Measurements from ENCODE around the gene ATAD2B. TPM values are rescaled to one million over a fixed set of nuclear protein-coding genes. Genes with fewer than 3 reads are reported as not detected.

The ATAD2B gene
- total RNA-seq, 2 experiments from 2014 or later = 9.4 to 21.7 TPM

- Histone ChIP-seq H3K9me3 (ENCODE audit: low read length) (no peaks in the 10 kb centered on the region), H2AFZ (ENCODE audit: low read length) (no peak overlapping the region), H3K79me2 (ENCODE audit: insufficient read depth, low read depth, low read length) (no peaks in the 10 kb centered on the region), H3K27ac (ENCODE audit: low read depth, low read length, poor library complexity, severe bottlenecking) (no peak overlapping the region), H4K20me1 (ENCODE audit: insufficient read depth, low read length) (no peaks in the 10 kb centered on the region), H3K4me2 (ENCODE audit: low read length) (no peak overlapping the region), H3K36me3 (ENCODE audit: insufficient read depth, low read length) (no peaks in the 10 kb centered on the region), H3K9me2 (ENCODE audit: insufficient read depth, low read length) (no peaks in the 10 kb centered on the region), H3K4me1 (ENCODE audit: insufficient read depth, low read length, poor library complexity, severe bottlenecking) (peaks cover 7% of the 10 kb centered on the region), H3K4me3 (ENCODE audit: low read depth, low read length, poor library complexity, severe bottlenecking) (no peak overlapping the region)
- ChIA-PET POLR2A (interaction anchor here (0.7 to 0.9 kb wide), 2 partner anchors 114 to 383 kb away, joined by 3 to 4 read pairs; no protein-coding TSS in a partner anchor), CTCF (ENCODE audit: unreplicated experiment) (no interaction called here)
- intact Hi-C loops (cut with micrococcal nuclease; ENCODE audit: unreplicated experiment) = no loop called here
- no peak for DNase-seq (ENCODE audit: low spot score)
- no peak for TF ChIP-seq EZH2phosphoT487 (IDR thresholded peaks at IDR 0.05; ENCODE audit: borderline replicate concordance, low read depth, low read length)
- TF ChIP-seq, protein P1, sequence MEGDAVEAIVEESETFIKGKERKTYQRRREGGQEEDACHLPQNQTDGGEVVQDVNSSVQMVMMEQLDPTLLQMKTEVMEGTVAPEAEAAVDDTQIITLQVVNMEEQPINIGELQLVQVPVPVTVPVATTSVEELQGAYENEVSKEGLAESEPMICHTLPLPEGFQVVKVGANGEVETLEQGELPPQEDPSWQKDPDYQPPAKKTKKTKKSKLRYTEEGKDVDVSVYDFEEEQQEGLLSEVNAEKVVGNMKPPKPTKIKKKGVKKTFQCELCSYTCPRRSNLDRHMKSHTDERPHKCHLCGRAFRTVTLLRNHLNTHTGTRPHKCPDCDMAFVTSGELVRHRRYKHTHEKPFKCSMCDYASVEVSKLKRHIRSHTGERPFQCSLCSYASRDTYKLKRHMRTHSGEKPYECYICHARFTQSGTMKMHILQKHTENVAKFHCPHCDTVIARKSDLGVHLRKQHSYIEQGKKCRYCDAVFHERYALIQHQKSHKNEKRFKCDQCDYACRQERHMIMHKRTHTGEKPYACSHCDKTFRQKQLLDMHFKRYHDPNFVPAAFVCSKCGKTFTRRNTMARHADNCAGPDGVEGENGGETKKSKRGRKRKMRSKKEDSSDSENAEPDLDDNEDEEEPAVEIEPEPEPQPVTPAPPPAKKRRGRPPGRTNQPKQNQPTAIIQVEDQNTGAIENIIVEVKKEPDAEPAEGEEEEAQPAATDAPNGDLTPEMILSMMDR (conservative IDR thresholded peaks at IDR 0.05; ENCODE audit: low read length) = no peak
- BruUV-seq (replicated peaks) = no TSS peak
Measured at GRCh38 chr2:23827287-23827686, 99.6 kb downstream of the ATAD2B start.

DNA sequence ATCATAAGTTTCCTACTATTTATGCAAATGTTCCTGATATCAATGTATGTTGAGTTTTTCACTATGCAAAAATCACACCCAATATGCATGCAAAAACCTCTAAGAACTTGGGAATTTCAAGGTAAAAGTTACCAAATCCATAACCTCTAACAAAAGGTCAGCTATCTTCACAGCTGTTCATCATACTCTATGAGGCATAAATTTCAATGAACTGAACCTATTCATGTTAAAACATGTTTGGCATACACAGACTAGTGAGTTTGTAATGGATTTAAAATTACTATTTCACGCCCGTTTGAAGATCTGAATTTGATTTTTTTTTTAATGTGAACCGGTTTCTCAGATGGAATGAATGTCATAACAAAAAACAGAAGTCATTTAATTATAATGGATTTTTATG, 100.2 kb downstream of the ATAD2B start:
- H3K4me2 ChIP-seq (ENCODE audit: low read length) = no peak overlapping the region
- intact Hi-C loops (cut with micrococcal nuclease; ENCODE audit: unreplicated experiment) = no loop called here

DNA sequence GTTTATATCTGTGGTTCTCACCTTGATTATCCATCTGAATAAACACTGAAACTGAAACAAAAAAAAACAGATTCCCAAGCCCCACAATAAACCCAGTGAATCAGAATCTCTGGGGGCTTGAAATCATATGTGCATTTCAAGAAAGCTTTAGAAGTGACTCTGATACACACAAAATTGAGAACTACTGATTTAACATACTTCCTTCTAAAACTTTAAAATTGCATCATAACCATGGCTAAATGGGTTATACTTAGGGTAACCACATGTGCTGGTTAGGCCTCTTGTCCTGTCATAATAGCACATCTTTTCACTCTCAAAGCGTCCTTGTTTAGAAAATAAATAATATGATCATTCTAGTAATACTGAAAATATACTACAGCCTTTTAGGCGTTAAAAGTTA, 100.9 kb downstream of the ATAD2B start:
- BruUV-seq (replicated peaks) = no TSS peak
- Histone ChIP-seq H3K9me2 (ENCODE audit: insufficient read depth, low read length) (no peaks in the 10 kb centered on the region), H3K4me3 (ENCODE audit: low read depth, low read length, poor library complexity, severe bottlenecking) (no peak overlapping the region), H3K9me3 (ENCODE audit: low read length) (no peaks in the 10 kb centered on the region), H3K4me1 (ENCODE audit: insufficient read depth, low read length, poor library complexity, severe bottlenecking) (peaks cover 7% of the 10 kb centered on the region), H3K4me2 (ENCODE audit: low read length) (no peak overlapping the region), H3K79me2 (ENCODE audit: insufficient read depth, low read depth, low read length) (no peaks in the 10 kb centered on the region), H3K27ac (ENCODE audit: low read depth, low read length, poor library complexity, severe bottlenecking) (no peak overlapping the region), H4K20me1 (ENCODE audit: insufficient read depth, low read length) (no peaks in the 10 kb centered on the region), H2AFZ (ENCODE audit: low read length) (no peak overlapping the region), H3K36me3 (ENCODE audit: insufficient read depth, low read length) (no peaks in the 10 kb centered on the region)
- intact Hi-C loops (cut with micrococcal nuclease; ENCODE audit: unreplicated experiment) = no loop called here
- POLR2A ChIA-PET = no interaction called here
- CTCF ChIA-PET (ENCODE audit: unreplicated experiment) = no interaction called here
- TF ChIP-seq, protein P1 (conservative IDR thresholded peaks at IDR 0.05; ENCODE audit: low read length) = no peak
- no peak for TF ChIP-seq EZH2phosphoT487 (IDR thresholded peaks at IDR 0.05; ENCODE audit: borderline replicate concordance, low read depth, low read length)
- DNase-seq (ENCODE audit: low spot score) = no peak

More for the DNA sequence above, 100.2 kb downstream of the ATAD2B start:
- no peak overlapping the region for H3K27ac ChIP-seq (ENCODE audit: low read depth, low read length, poor library complexity, severe bottlenecking)
- H3K36me3 ChIP-seq (ENCODE audit: insufficient read depth, low read length) = no peaks in the 10 kb centered on the region
- no peaks in the 10 kb centered on the region for H4K20me1 ChIP-seq (ENCODE audit: insufficient read depth, low read length)
- H2AFZ ChIP-seq (ENCODE audit: low read length) = no peak overlapping the region
- no peaks in the 10 kb centered on the region for H3K79me2 ChIP-seq (ENCODE audit: insufficient read depth, low read depth, low read length)
- POLR2A ChIA-PET = interaction anchor here (0.9 kb wide), 1 partner anchor 114 kb away, joined by 4 read pairs; no protein-coding TSS in a partner anchor
- no peak for DNase-seq (ENCODE audit: low spot score)
- CTCF ChIA-PET (ENCODE audit: unreplicated experiment) = no interaction called here
- no peak for TF ChIP-seq EZH2phosphoT487 (IDR thresholded peaks at IDR 0.05; ENCODE audit: borderline replicate concordance, low read depth, low read length)
- TF ChIP-seq, protein P1 (conservative IDR thresholded peaks at IDR 0.05; ENCODE audit: low read length) = no peak
- H3K4me3 ChIP-seq (ENCODE audit: low read depth, low read length, poor library complexity, severe bottlenecking) = no peak overlapping the region
- peaks cover 7% of the 10 kb centered on the region for H3K4me1 ChIP-seq (ENCODE audit: insufficient read depth, low read length, poor library complexity, severe bottlenecking)
- no peaks in the 10 kb centered on the region for H3K9me3 ChIP-seq (ENCODE audit: low read length)
- no TSS peak for BruUV-seq (replicated peaks)
- H3K9me2 ChIP-seq (ENCODE audit: insufficient read depth, low read length) = no peaks in the 10 kb centered on the region

Data from OCI-LY7 (cell line).